K562 (cell line): Measurements from ENCODE around the gene PTPRU. TPM values are rescaled to one million over a fixed set of nuclear protein-coding genes. Genes with fewer than 3 reads are reported as not detected.

Experiments used
- ATAC-seq: fragments of 200-7000 bp; cut with Tn5 transposase; 3 replicates; pipeline ENCODE4 v1.9.1; 2020; ENCODE audit warnings: moderate library complexity
- BruUV-seq: library from RNA; stranded (reverse); fragments of 400-500 nt; replicated peaks from 2 replicates; lab custom pipeline; 2021; lab: Mats Ljungman, UMichigan
- CTCF ChIA-PET: fragments of 300-600 bp; formaldehyde crosslinking; extraction: SDS; loops from one replicate; lab custom pipeline; 2021; ENCODE audit warnings: low intra/inter-chr PET ratio; lab: Yijun Ruan, JAX
- POLR2A ChIA-PET: fragments of 300-600, 350-650 bp; sonication (Branson Sonifier 250); formaldehyde crosslinking; extraction: SDS; loops from one replicate; lab custom pipeline; 2021; ENCODE audit warnings: antibody characterized with exemption, inconsistent platforms; lab: Yijun Ruan, JAX
- DNase-seq, 4 experiments: peaks; one replicate each; pipeline versions ENCODE4 v3.0.0 to v3.0.0-alpha.2; 2011 to 2018; ENCODE audit warnings: low spot score in 3 of 4, mixed read lengths in 3 of 4; ENCODE audit errors: extremely low read depth in 1 of 4
- FAIRE-seq: peaks from 2 replicates; lab custom pipeline; 2011; peaks lifted over from hg19 to GRCh38; lab: Jason Lieb, UNC
- H2AFZ ChIP-seq: 2 replicates; pipeline ENCODE4 v1.6.0; 2011; ENCODE audit warnings: low read depth, low read length, control low read depth, inconsistent platforms
- H3K27ac ChIP-seq: fragments of 200-600 bp; 3 replicates; pipeline ENCODE4 v1.8.0; 2011; ENCODE audit warnings: low read depth, mild to moderate bottlenecking, control low read depth, inconsistent platforms, low read length, moderate library complexity, mixed read lengths; ENCODE audit errors: extremely low read depth
- H3K27me3 ChIP-seq, 2 experiments: fragments of 300-600 bp in 1 of 2; 2 replicates in 1 of 2; 3 replicates in 1 of 2; pipeline versions ENCODE4 v1.6.0 to v1.8.0; 2011; ENCODE audit warnings: inconsistent platforms in 2 of 2, low read length in 2 of 2, mild to moderate bottlenecking in 1 of 2, mixed read lengths in 1 of 2, moderate library complexity in 1 of 2; ENCODE audit not compliant: control insufficient read depth in 2 of 2, insufficient read depth in 2 of 2
- H3K36me3 ChIP-seq: fragments of 300-600 bp; 3 replicates; pipeline ENCODE4 v1.8.0; 2011; ENCODE audit warnings: mild to moderate bottlenecking, low read length, inconsistent platforms; ENCODE audit not compliant: control insufficient read depth, insufficient read depth
- H3K4me1 ChIP-seq, 2 experiments: fragments of 200-600 bp in 1 of 2; replicated peaks in 1 of 2; 2 replicates in 1 of 2; 3 replicates in 1 of 2; pipeline versions ENCODE4 v1.5.1 to v1.8.0; 2011; ENCODE audit warnings: inconsistent platforms in 2 of 2, low read length in 2 of 2, mild to moderate bottlenecking in 1 of 2, mixed read lengths in 1 of 2, moderate library complexity in 1 of 2; ENCODE audit not compliant: control insufficient read depth in 2 of 2, insufficient read depth in 2 of 2
- H3K4me2 ChIP-seq: 2 replicates; pipeline ENCODE4 v1.6.1; 2011; ENCODE audit warnings: low read length, control low read depth, inconsistent platforms, mixed read lengths; ENCODE audit not compliant: insufficient read depth
- H3K4me3 ChIP-seq: fragments of 200-600 bp; sonication (generic), shearing (Covaris generic); 2 replicates; pipeline ENCODE4 v1.5.1; 2016; ENCODE audit warnings: control low read depth, inconsistent platforms
- H3K79me2 ChIP-seq: fragments of 200-600 bp; 3 replicates; pipeline ENCODE4 v1.8.0; 2011; ENCODE audit warnings: low read length, inconsistent platforms; ENCODE audit not compliant: control insufficient read depth, insufficient read depth
- H3K9ac ChIP-seq, 2 experiments: 2 replicates each; pipeline versions ENCODE4 v1.6.0 to v1.6.1; 2011; ENCODE audit warnings: low read depth in 2 of 2, low read length in 2 of 2, control low read depth in 1 of 2, inconsistent platforms in 1 of 2, mild to moderate bottlenecking in 1 of 2, mixed read lengths in 1 of 2; ENCODE audit not compliant: insufficient read depth in 1 of 2
- H3K9me1 ChIP-seq: one replicate; pipeline ENCODE4 v1.6.0; 2011; ENCODE audit warnings: inconsistent platforms, mild to moderate bottlenecking, low read length, moderate library complexity; ENCODE audit not compliant: control insufficient read depth, insufficient read depth
- H3K9me3 ChIP-seq: replicated peaks from 2 replicates; pipeline ENCODE4 v1.5.1; 2011; ENCODE audit warnings: low read depth, low read length, inconsistent platforms; ENCODE audit not compliant: control insufficient read depth, insufficient read depth
- H4K20me1 ChIP-seq: replicated peaks from 2 replicates; pipeline ENCODE4 v1.6.1; 2011; ENCODE audit warnings: low read length, inconsistent platforms, mixed read lengths; ENCODE audit not compliant: control insufficient read depth, insufficient read depth
- E4F1 ChIP-seq: fragments of 250-450 bp; sonication (Bioruptor Pico); IDR thresholded peaks from 2 replicates; pipeline ENCODE4 v1.5.0; 2021; ENCODE audit warnings: mild to moderate bottlenecking, borderline replicate concordance
- GTF3C2 ChIP-seq: IDR thresholded peaks from 3 replicates; pipeline ENCODE4 v1.6.1; 2011; ENCODE audit warnings: borderline replicate concordance, mild to moderate bottlenecking, moderate library complexity; ENCODE audit not compliant: insufficient read length; ENCODE audit errors: extremely low read depth
- IRF9 ChIP-seq: fragments of 450-650 bp; IDR thresholded peaks from 2 replicates; pipeline ENCODE4 v1.6.1; 2016; ENCODE audit warnings: missing biosample characterization, missing genetic modification characterization
- KDM5B ChIP-seq: fragments of 200-600 bp; sonication (generic); IDR thresholded peaks from 2 replicates; pipeline ENCODE4 v1.6.1; 2012; ENCODE audit warnings: low read depth, mild to moderate bottlenecking, moderate library complexity, low read length, control low read depth, inconsistent platforms; ENCODE audit not compliant: insufficient replicate concordance
- NR2C1 ChIP-seq, 2 experiments: fragments of 450-650 bp; IDR thresholded peaks; 2 replicates each; pipeline ENCODE4 v1.6.1; 2017; ENCODE audit warnings: mild to moderate bottlenecking in 2 of 2, antibody characterized with exemption in 1 of 2, inconsistent platforms in 1 of 2, missing compliant biosample characterization in 1 of 2, missing genetic modification characterization in 1 of 2
- SMARCC2 ChIP-seq: fragments of 450-650 bp; IDR thresholded peaks from 2 replicates; pipeline ENCODE4 v1.6.1; 2017; ENCODE audit warnings: antibody characterized with exemption, moderate library complexity, mild to moderate bottlenecking, low read depth
- TBP ChIP-seq: optimal IDR thresholded peaks from 2 replicates; pipeline ENCODE3; 2011; ENCODE audit warnings: low read depth, low read length, improper control_type of control experiment
- TEAD1 ChIP-seq, 2 experiments: fragments of 450-650 bp in 1 of 2; sonication (generic) in 1 of 2; formaldehyde crosslinking; IDR thresholded peaks; 2 replicates each; pipeline versions ENCODE4 v1.4.0 to v1.8.0; 2020 to 2022; ENCODE audit warnings: mild to moderate bottlenecking in 2 of 2, missing genetic modification reagents in 1 of 2
- YY1 ChIP-seq, 3 experiments: IDR thresholded peaks; 2 replicates each; pipeline ENCODE4 v1.6.1; 2011; ENCODE audit warnings: low read length in 2 of 3, mild to moderate bottlenecking in 2 of 3, moderate library complexity in 2 of 3, borderline replicate concordance in 1 of 3, control low read depth in 1 of 3, low read depth in 1 of 3; ENCODE audit not compliant: insufficient read depth in 3 of 3, insufficient replicate concordance in 2 of 3, control insufficient read depth in 1 of 3, insufficient read length in 1 of 3; ENCODE audit errors: extremely low read depth in 1 of 3
- ZFP30 ChIP-seq: fragments of 250-450 bp; sonication (Bioruptor Pico); IDR thresholded peaks from 2 replicates; pipeline ENCODE4 v1.8.0; 2022; ENCODE audit warnings: moderate library complexity, mild to moderate bottlenecking, inconsistent platforms, borderline replicate concordance
- ZNF436 ChIP-seq: fragments of 250-450, 450-650 bp; sonication (Bioruptor Pico); formaldehyde crosslinking; IDR thresholded peaks from 2 replicates; pipeline ENCODE4 v1.7.0; 2020; ENCODE audit warnings: mild to moderate bottlenecking
- WGBS: fragments of 100-300 bp; shearing (Covaris generic); methylation state at CpG from one replicate; pipeline ENCODE4 v1.1.6; 2016; ENCODE audit warnings: low coverage, mixed read lengths; ENCODE audit not compliant: insufficient coverage; ENCODE audit errors: missing lambda C conversion rate; 5-methylcytosine and 5-hydroxymethylcytosine counted together
- in situ Hi-C: fragments of 300-500 bp; cut with MboI; formaldehyde crosslinking; loops from 4 replicates; pipeline ENCODE4 v1.15.0; 2018; ENCODE audit warnings: inconsistent platforms, mixed read lengths
- intact Hi-C: fragments of 100-400 bp; cut with micrococcal nuclease; formaldehyde crosslinking; loops from 2 replicates; pipeline ENCODE4 v1.14.2; 2022
- polyA plus RNA-seq, 8 experiments: library from polyadenylated mRNA; depleted of rRNA in 4 of 8; stranded (reverse) in 5 of 8; unstranded in 3 of 8; fragments of >200 nt; fragmentation: Nextera tagmentation in 2 of 8; fragmentation: Illumina TruSeq in 1 of 8; extraction: Ambion mirVana in 2 of 8; extraction: Trizol in 1 of 8; gene quantifications; 2 replicates each; pipeline versions ENCODE4 v1.2.1 to v1.2.3, GENCODE V29; 2011 to 2014; ENCODE audit warnings: inconsistent platforms in 1 of 8, missing spikeins in 1 of 8
- total RNA-seq, 7 experiments: library from RNA; depleted of rRNA in 6 of 7; stranded (reverse); fragments of >200 nt in 6 of 7; fragmentation: Illumina TruSeq in 2 of 7; extraction: Trizol in 2 of 7; gene quantifications; 2 replicates each; pipeline versions ENCODE4 v1.2.1 to v1.2.3, GENCODE V29; 2011 to 2021; ENCODE audit warnings: low replicate concordance in 1 of 7

Gene PTPRU
- total and polyA plus RNA-seq, 9 of the 15 experiments (the other 6 are each of a cell fraction or from before 2014, with no cell fraction given), result 0.01 to 2.9 (median 1.0) TPM

- ChIA-PET POLR2A (interaction anchor here (0.6 to 1.3 kb wide), 5 partner anchors 8 to 1470 kb away, joined by 3 to 4 read pairs (median 3); no protein-coding TSS in a partner anchor), CTCF (no interaction called here)
- intact Hi-C loops, result no loop called here
- in situ Hi-C loops, result no loop called here
- Histone ChIP-seq H3K4me1 (peaks cover 7 to 10% of the 10 kb centered on the region in 2 experiments; a peak in 4 of 5 replicates), H3K9me3 (no peaks in the 10 kb centered on the region), H3K79me2 (no peaks in the 10 kb centered on the region), H3K27ac (no peak overlapping the region), H3K27me3 (peaks cover 15 to 30% of the 10 kb centered on the region in 2 experiments; a peak in 4 of 5 replicates), H3K9me1 (no peaks in the 10 kb centered on the region), H3K4me3 (no peak overlapping the region), H3K9ac (no peak overlapping the region), H3K36me3 (no peaks in the 10 kb centered on the region), H4K20me1 (peaks cover 18% of the 10 kb centered on the region; the same call in 1 of the 2 replicates), H3K4me2 (no peak overlapping the region), H2AFZ (no peak overlapping the region)
- WGBS, result 28% methylated on average over 8 of the region's 8 CpGs
- ATAC-seq, result no peak
- no TSS peak for BruUV-seq
- DNase-seq, result no peak
- FAIRE-seq, result no peak
- TF ChIP-seq GTF3C2, result peak; percentile 62
- no peak for TF ChIP-seq TBP
- no peak for TF ChIP-seq SMARCC2
- TF ChIP-seq NR2C1 (IDR thresholded peaks at IDR 0.05), result peak; percentile 81
- TF ChIP-seq NR2C1 (tag; IDR thresholded peaks at IDR 0.05), result peak; percentile 87
- TF ChIP-seq KDM5B, result no peak
- TF ChIP-seq IRF9 (tag), result no peak
- no peak for TF ChIP-seq TEAD1 (CRISPR knock-in tag; IDR thresholded peaks at IDR 0.05)
- no peak for TF ChIP-seq ZFP30
- peak; percentile 94 for TF ChIP-seq ZNF436
- no peak for TF ChIP-seq YY1 (IDR thresholded peaks at IDR 0.05; ENCODE audit: borderline replicate concordance in 1 of 3, control insufficient read depth in 1 of 3, extremely low read depth in 1 of 3, insufficient read depth in 3 of 3, insufficient read length in 1 of 3, insufficient replicate concordance in 2 of 3, low read depth in 1 of 3, low read length in 2 of 3)
- no peak for TF ChIP-seq E4F1 (CRISPR knock-in tag)
These were observed 15.1 kb downstream of the PTPRU start for GRCh38 chr1:29251164-29252124.
